CD4-positive, alpha-beta T cell treated with Interleukin-12 subunit alpha and Interleukin-12 subunit beta, for 1 hour (primary cell): ENCODE measurements around the gene FAM89B.

ENCODE experiments used
- DNase-seq: peaks from one replicate; pipeline ENCODE4 v3.0.0-alpha.2; 2020

Gene FAM89B

DNA sequence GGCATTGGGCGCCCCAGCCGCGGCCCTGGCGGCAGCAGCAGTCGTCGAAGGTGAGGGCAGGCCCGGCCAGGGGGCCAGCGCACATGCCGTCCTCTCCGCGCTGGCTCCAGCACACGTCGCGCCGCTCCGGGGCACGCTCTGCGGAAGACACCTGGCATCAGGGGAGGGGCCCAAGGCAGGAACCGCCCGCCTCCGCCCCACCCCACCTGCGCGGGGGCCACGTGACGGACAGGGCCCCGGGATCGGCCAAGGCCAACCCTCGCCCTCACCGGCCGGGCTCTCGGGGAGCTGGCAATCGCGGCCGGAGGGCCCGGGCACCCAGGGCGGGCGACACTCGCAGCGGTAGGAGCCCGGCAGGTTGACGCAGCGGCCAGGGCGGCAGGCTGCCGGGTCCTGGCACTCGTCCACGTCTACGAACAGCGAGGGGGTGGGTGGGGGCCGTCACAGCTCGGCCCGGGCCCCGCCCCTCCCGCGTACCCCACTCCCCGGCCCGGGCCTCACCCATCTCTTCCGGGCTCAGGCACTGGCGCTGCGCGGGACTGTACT lies 32.5 kb upstream of the FAM89B start:
- DNase-seq, result no peak

GRCh38 chr11:65540290-65541092 lies 31.8 kb upstream of the FAM89B start:
- DNase-seq, result peak; percentile 92

- no peak for DNase-seq
These were observed 31.0 kb upstream of the FAM89B start for GRCh38 chr11:65541093-65541982.

DNA sequence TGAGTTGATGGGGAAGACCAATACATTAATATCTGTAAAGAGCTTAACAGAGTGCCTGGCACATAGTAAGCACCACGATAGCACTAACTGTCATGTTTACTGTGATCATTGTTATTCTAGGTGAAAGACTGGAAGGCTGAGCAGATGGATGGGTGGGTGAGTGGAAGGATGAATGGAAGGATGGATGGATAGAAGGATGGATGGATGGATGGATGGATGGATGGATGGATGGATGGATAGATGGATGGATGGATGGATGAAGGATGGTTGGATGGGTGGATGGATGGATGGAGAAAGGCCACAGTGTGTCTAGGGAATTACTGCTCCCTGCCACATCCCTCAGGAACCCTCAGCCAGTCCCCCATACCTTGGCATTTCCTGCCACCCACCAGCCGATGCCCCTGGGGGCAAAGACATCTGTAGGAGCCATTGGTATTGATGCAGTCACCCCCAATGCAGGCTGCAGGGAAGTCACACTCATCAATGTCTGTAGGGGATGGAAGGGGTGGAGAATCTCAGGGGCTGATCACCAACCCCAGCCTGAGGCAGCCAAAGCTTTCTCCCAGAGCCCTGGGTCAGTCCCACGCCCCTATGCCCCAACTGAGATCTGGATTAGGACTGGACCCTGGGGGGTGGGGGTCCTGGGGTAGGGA lies 29.5 kb upstream of the FAM89B start:
- DNase-seq, result no peak

GRCh38 chr11:65545853-65546216 lies 26.5 kb upstream of the FAM89B start:
- no peak for DNase-seq

DNA sequence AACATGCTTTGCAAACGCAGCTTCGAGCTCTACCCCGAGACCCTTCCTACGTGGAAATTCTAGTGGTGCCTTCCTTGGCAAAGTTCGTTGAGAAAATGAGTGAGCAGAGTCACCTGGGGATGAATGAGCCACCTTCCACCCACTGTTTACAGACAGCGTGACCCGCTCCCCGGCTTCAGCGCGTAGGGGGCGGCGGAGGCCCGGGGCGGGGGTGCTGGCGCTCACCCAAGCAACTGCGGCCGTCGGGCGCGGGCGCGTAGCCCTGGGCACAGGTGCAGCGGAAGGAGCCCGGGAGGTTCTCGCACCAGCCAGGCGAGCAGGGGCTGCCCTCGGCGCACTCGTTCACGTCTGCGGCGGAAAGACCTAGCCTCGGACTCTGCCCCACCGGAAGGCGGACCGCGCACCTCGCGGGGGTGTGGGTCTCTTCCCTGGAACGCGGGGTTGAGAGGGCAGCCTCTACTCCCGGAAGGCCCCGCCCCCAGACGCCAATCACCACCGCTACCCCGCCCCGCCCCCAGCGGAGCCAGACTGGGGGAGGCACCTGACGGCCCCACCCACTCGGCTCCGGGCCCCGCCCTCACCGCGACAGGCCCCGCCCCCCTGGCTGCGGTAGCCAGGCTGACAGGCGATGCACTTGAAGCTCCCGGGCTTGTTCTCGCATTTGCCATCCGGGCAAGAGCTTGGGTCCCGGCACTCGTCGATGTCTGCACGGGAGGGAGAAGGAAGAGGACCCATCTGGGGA lies 25.9 kb upstream of the FAM89B start:
- DNase-seq, result peak; percentile 98

GRCh38 chr11:65547446-65548125 lies 24.8 kb upstream of the FAM89B start:
- DNase-seq, result peak; percentile 66

GRCh38 chr11:65548395-65548794 lies 23.9 kb upstream of the FAM89B start:
- DNase-seq, result no peak

- DNase-seq, result no peak
These were observed 23.2 kb upstream of the FAM89B start for GRCh38 chr11:65549096-65549495.

GRCh38 chr11:65551572-65552387 lies 20.6 kb upstream of the FAM89B start:
- DNase-seq, result peak; percentile 73

DNA sequence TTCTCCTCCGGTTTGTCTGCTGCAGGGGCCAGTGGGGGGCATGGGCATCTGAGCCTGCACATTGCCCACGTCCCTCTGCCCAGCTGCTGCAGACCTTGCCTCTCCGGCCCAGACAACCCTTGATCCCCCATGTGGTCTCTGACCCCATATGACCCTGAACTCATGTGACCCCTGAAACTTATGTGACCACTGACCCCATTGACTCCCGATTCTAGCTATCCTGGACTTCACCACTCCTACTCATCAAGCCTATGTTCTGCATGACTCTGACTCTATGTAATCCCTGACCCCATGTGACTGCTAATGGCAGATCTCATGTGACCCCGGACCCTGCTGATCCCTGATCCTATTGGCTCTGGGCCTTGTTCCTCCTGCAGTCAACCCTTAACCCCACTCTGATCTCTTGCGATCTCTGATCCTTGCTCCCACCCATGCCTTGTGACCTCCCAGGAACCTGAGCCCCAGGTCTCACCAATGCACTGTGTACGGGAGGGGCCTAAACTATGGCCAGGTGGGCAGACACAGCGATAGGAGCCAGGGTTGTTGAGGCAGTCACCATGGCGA lies 19.9 kb upstream of the FAM89B start:
- DNase-seq, result no peak

- DNase-seq, result peak; percentile 86
These were observed 18.9 kb upstream of the FAM89B start for GRCh38 chr11:65553301-65554001.

DNA sequence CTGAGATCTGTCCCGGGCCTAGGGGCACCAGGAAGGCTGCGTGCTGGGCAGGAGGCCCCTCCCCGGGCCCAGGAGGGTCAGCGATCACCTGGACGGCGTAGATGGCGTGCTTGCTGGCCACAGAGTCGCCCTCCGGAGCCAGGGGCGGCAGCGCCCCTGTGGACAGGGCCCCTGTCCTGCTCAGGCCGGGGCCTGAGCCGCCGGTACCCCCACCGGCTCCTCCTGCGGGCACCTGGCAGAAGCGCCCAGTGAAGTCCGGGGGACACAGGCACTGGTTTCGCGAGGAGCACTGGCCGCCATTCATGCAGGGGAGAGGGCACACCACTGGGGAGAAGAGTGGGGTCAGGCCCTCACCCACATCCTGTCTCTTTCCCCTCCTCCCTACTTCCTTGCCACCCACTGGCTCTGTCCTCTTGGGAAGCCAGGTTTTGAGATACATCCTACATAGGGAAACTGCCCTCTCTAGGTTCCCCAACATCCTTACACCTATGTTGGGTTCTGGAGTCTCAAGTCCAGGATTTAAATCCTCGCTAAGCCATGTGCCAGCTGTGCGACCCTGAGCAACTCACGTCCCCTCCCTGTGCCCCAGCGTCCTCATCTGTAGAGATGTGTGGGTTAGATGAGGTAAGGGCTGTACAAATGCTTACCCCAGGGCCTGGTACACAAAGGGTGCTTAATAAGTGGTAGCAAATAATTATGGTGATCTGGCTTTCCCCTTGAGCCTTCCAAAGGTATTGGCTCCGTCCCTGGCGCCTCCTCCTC lies 18.1 kb upstream of the FAM89B start:
- no peak for DNase-seq

DNA sequence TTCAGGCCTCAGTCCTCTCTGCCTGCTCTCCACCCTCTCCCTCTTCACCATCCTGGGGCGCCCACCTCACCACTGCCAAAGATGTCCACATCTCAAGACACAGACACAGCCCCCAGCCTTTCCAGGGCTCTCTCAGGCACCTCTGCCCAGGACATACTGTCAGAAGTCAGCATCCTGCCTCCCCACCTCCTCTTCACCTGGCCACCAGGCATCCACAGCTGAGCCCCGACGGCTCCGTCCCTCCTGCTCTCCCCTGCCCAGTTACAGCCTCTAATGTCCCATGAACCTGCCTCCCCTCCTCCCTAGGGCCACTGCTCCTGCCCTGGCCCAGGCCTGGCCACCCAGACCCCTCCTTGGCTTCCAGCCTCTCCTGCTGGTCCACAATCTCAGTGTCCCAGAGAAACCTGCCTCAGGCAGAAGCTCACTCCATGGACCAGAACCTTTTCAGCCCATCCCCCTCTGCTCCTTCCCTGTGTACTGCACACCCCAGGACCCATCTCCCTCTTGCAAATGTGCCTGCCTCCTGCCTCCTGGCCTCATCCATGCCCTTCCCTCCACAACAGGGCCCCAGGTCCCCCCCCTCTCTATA lies 17.4 kb upstream of the FAM89B start:
- no peak for DNase-seq

- no peak for DNase-seq
These were observed 16.6 kb upstream of the FAM89B start for GRCh38 chr11:65555693-65556231.

DNA sequence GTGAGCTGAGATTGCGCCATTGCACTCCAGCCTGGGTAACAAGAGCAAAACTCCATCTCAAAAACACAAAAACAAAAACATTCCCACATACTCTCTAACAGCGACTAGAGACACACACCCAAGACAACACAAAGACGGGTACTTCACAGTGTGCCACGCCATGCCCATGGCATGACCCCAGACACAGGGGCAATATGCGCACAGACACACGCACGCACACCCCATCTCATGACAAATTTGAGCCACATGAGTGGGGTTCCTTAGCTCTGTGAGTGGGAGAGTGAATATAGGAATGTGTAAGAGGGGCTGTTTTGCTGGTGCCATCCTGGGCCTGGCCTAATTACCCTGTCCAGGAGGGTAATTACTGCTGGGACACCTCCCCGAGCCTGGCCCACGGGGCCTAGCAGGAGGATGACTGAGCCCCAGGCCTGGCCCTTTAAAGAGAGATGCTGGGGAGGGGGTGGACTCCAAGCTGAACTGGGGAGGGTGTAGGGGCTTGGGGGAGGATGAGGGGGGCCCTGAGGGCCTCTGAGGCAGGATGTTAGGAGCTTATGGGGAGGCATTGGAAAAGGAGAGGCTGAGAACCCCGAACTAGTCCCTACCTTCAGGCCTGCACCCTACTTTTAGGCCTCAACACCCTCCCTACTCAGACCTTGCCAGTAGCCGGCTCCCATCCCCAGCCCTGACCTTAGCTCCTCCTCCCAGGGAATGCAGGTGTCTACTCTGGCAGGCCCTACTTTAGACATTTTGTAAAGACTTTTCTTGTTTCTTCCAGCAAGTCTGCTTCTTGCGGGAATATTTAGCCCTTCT lies 15.7 kb upstream of the FAM89B start:
- no peak for DNase-seq

- no peak for DNase-seq
These were observed 14.9 kb upstream of the FAM89B start for GRCh38 chr11:65557280-65558001.
